K562 (cell line): ENCODE results near the gene RSPH1. TPM values are rescaled to one million over a fixed set of nuclear protein-coding genes. Genes with fewer than 3 reads are reported as not detected.

Experiments
- KLF13 ChIP-seq: fragments of 450-650 bp; IDR thresholded peaks from 2 replicates; pipeline ENCODE4 v1.6.1; 2016; ENCODE audit warnings: missing genetic modification characterization, low read depth, mild to moderate bottlenecking, missing compliant biosample characterization, moderate library complexity, borderline replicate concordance
- MAFK ChIP-seq: IDR thresholded peaks from 2 replicates; pipeline ENCODE4 v1.6.1; 2011; ENCODE audit warnings: low read length, improper control_type of control experiment
- UBTF ChIP-seq, 2 experiments: IDR thresholded peaks; 2 replicates each; pipeline ENCODE4 v1.6.1; 2012; ENCODE audit warnings: improper control_type of control experiment in 2 of 2, low read depth in 2 of 2, low read length in 2 of 2, borderline replicate concordance in 1 of 2
- ZNF518B ChIP-seq: fragments of 250-450 bp; sonication (Bioruptor Pico); IDR thresholded peaks from 2 replicates; pipeline ENCODE4 v1.5.0; 2021; ENCODE audit warnings: mild to moderate bottlenecking, moderate library complexity
- ZNF551 ChIP-seq: fragments of 250-450 bp; sonication (Bioruptor Pico); IDR thresholded peaks from 2 replicates; pipeline ENCODE4 v1.5.0; 2021; ENCODE audit warnings: mild to moderate bottlenecking, moderate library complexity
- polyA plus RNA-seq, 8 experiments: library from polyadenylated mRNA; depleted of rRNA in 4 of 8; stranded (reverse) in 5 of 8; unstranded in 3 of 8; fragments of >200 nt; fragmentation: Nextera tagmentation in 2 of 8; fragmentation: Illumina TruSeq in 1 of 8; extraction: Ambion mirVana in 2 of 8; extraction: Trizol in 1 of 8; gene quantifications; 2 replicates each; pipeline versions ENCODE4 v1.2.1 to v1.2.3, GENCODE V29; 2011 to 2014; ENCODE audit warnings: inconsistent platforms in 1 of 8, missing spikeins in 1 of 8
- total RNA-seq, 7 experiments: library from RNA; depleted of rRNA in 6 of 7; stranded (reverse); fragments of >200 nt in 6 of 7; fragmentation: Illumina TruSeq in 2 of 7; extraction: Trizol in 2 of 7; gene quantifications; 2 replicates each; pipeline versions ENCODE4 v1.2.1 to v1.2.3, GENCODE V29; 2011 to 2021; ENCODE audit warnings: low replicate concordance in 1 of 7
- TF ChIP-seq, protein P1 (sequence below), 2 experiments: fragments of 450-650 bp in 1 of 2; sonication (generic) in 1 of 2; formaldehyde crosslinking in 1 of 2; IDR thresholded peaks; 2 replicates each; pipeline versions ENCODE4 v1.7.1 to v1.9.0; 2016 to 2022; ENCODE audit warnings: inconsistent platforms in 1 of 2, mild to moderate bottlenecking in 1 of 2, missing genetic modification reagents in 1 of 2

RSPH1 gene
- total and polyA plus RNA-seq, 9 of the 15 experiments (the other 6 are each of a cell fraction or from before 2014, with no cell fraction given) = 0.17 TPM; not detected in 8

- TF ChIP-seq KLF13 (tag) (0 out of 2 replicates have a peak, but pooled peaks have one; percentile 12), ZNF518B (no peak), ZNF551 (CRISPR knock-in tag) (no peak), MAFK (no peak; the same call in 1 of the 2 replicates), UBTF (IDR thresholded peaks at IDR 0.05; ENCODE audit: borderline replicate concordance in 1 of 2, low read depth in 2 of 2, low read length in 2 of 2) (no peak)
- TF ChIP-seq, protein P1, sequence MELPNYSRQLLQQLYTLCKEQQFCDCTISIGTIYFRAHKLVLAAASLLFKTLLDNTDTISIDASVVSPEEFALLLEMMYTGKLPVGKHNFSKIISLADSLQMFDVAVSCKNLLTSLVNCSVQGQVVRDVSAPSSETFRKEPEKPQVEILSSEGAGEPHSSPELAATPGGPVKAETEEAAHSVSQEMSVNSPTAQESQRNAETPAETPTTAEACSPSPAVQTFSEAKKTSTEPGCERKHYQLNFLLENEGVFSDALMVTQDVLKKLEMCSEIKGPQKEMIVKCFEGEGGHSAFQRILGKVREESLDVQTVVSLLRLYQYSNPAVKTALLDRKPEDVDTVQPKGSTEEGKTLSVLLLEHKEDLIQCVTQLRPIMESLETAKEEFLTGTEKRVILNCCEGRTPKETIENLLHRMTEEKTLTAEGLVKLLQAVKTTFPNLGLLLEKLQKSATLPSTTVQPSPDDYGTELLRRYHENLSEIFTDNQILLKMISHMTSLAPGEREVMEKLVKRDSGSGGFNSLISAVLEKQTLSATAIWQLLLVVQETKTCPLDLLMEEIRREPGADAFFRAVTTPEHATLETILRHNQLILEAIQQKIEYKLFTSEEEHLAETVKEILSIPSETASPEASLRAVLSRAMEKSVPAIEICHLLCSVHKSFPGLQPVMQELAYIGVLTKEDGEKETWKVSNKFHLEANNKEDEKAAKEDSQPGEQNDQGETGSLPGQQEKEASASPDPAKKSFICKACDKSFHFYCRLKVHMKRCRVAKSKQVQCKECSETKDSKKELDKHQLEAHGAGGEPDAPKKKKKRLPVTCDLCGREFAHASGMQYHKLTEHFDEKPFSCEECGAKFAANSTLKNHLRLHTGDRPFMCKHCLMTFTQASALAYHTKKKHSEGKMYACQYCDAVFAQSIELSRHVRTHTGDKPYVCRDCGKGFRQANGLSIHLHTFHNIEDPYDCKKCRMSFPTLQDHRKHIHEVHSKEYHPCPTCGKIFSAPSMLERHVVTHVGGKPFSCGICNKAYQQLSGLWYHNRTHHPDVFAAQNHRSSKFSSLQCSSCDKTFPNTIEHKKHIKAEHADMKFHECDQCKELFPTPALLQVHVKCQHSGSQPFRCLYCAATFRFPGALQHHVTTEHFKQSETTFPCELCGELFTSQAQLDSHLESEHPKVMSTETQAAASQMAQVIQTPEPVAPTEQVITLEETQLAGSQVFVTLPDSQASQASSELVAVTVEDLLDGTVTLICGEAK (IDR thresholded peaks at IDR 0.05) = peak; percentile 74
- TF ChIP-seq, protein P1 (CRISPR knock-in tag; IDR thresholded peaks at IDR 0.05) = no peak
Measured at GRCh38 chr21:42496120-42496838, at the start of gene RSPH1 (continued).
